Mesothelial cell of epicardium (in vitro differentiated cells): ENCODE data around the gene OCLN. TPM values are rescaled to one million over a fixed set of nuclear protein-coding genes. Genes with fewer than 3 reads are reported as not detected.
A peak's percentile ranks its signal among the peaks of the same experiment; 100 is the strongest.
"Not testable (repeated sequence)": the region's sequence is repeated elsewhere in the genome, so short reads cannot be mapped to it uniquely, and the experiment has no call there.

Experiments
- DNase-seq, 2 experiments: peaks; one replicate each; pipeline ENCODE4 v3.0.0; 2021; ENCODE audit warnings: low spot score in 2 of 2; ENCODE audit not compliant: unreplicated experiment in 2 of 2
- H3K27ac Mint-ChIP-seq: 2 replicates; pipeline ENCODE4 v1.8.0; 2021; ENCODE audit warnings: mixed read lengths
- H3K27me3 Mint-ChIP-seq: 2 replicates; pipeline ENCODE4 v1.8.0; 2021; ENCODE audit warnings: low read depth, mixed read lengths
- H3K36me3 Mint-ChIP-seq: 2 replicates; pipeline ENCODE4 v1.8.0; 2021; ENCODE audit warnings: mixed read lengths
- H3K4me1 Mint-ChIP-seq: 2 replicates; pipeline ENCODE4 v1.8.0; 2021; ENCODE audit warnings: mixed read lengths
- H3K4me3 Mint-ChIP-seq: 2 replicates; pipeline ENCODE4 v1.8.0; 2021; ENCODE audit warnings: mild to moderate bottlenecking, moderate library complexity, mixed read lengths
- H3K9me3 Mint-ChIP-seq: 2 replicates; pipeline ENCODE4 v1.8.0; 2021; ENCODE audit warnings: mixed read lengths
- CTCF ChIP-seq: fragments of 200-600 bp; sonication (generic); IDR thresholded peaks from one replicate; pipeline ENCODE4 v1.5.0; 2021; ENCODE audit warnings: antibody characterized with exemption; ENCODE audit not compliant: unreplicated experiment
- total RNA-seq: library from RNA; stranded (reverse); gene quantifications from 3 replicates; pipeline ENCODE4 v1.2.1, GENCODE V29; 2021

Gene OCLN
- total RNA-seq, 1 donor from 2014 or later: 37.8 TPM

- no peak for TF ChIP-seq CTCF
- no peak for DNase-seq
- Mint-ChIP-seq H3K27me3 (no peaks in the 10 kb centered on the region), H3K4me3 (no peak overlapping the region), H3K9me3 (peaks cover 4% of the 10 kb centered on the region), H3K36me3 (peaks cover 12% of the 10 kb centered on the region), H3K4me1 (peaks cover 12% of the 10 kb centered on the region), H3K27ac (peak overlapping the region; percentile 34)
These were observed 35.4 kb downstream of the OCLN start for GRCh38 chr5:69528035-69528434.

- Mint-ChIP-seq H3K4me3 (no peak overlapping the region), H3K27ac (no peak overlapping the region), H3K36me3 (peaks cover 12% of the 10 kb centered on the region), H3K9me3 (peaks cover 4% of the 10 kb centered on the region), H3K27me3 (no peaks in the 10 kb centered on the region), H3K4me1 (peaks cover 12% of the 10 kb centered on the region)
- no peak for DNase-seq
- no peak for TF ChIP-seq CTCF
These were observed 36.0 kb downstream of the OCLN start for GRCh38 chr5:69528609-69529008.

GRCh38 chr5:69530561-69531405, 38.2 kb downstream of the OCLN start:
- no peak for TF ChIP-seq CTCF
- H3K27me3 Mint-ChIP-seq: no peaks in the 10 kb centered on the region
- H3K36me3 Mint-ChIP-seq: peaks cover 10% of the 10 kb centered on the region
- no peak for DNase-seq
- H3K9me3 Mint-ChIP-seq: peaks cover 4% of the 10 kb centered on the region
- H3K27ac Mint-ChIP-seq: peak overlapping the region; percentile 67
- peaks cover 12% of the 10 kb centered on the region for H3K4me1 Mint-ChIP-seq
- H3K4me3 Mint-ChIP-seq: no peak overlapping the region

- H3K27me3 Mint-ChIP-seq: no peaks in the 10 kb centered on the region
- TF ChIP-seq CTCF: no peak
- H3K9me3 Mint-ChIP-seq: peaks cover 3% of the 10 kb centered on the region
- H3K27ac Mint-ChIP-seq: peak overlapping the region; percentile 67
- peaks cover 12% of the 10 kb centered on the region for H3K4me1 Mint-ChIP-seq
- DNase-seq: no peak
- no peak overlapping the region for H3K4me3 Mint-ChIP-seq
- H3K36me3 Mint-ChIP-seq: peaks cover 5% of the 10 kb centered on the region
These were observed 38.8 kb downstream of the OCLN start for GRCh38 chr5:69531406-69531801.

- not testable (repeated sequence) for H3K27ac Mint-ChIP-seq, H3K36me3 Mint-ChIP-seq, H3K4me1 Mint-ChIP-seq, H3K4me3 Mint-ChIP-seq, H3K9me3 Mint-ChIP-seq, DNase-seq, H3K27me3 Mint-ChIP-seq
These were observed 45.3 kb downstream of the OCLN start for GRCh38 chr5:69537911-69538310.

- H3K36me3 Mint-ChIP-seq, H3K4me1 Mint-ChIP-seq, H3K27me3 Mint-ChIP-seq, DNase-seq, H3K4me3 Mint-ChIP-seq, H3K27ac Mint-ChIP-seq, H3K9me3 Mint-ChIP-seq: not testable (repeated sequence)
These were observed 46.1 kb downstream of the OCLN start for GRCh38 chr5:69538735-69539134.

- H3K4me3 Mint-ChIP-seq, H3K36me3 Mint-ChIP-seq, H3K4me1 Mint-ChIP-seq, DNase-seq, H3K27me3 Mint-ChIP-seq, H3K27ac Mint-ChIP-seq, H3K9me3 Mint-ChIP-seq: not testable (repeated sequence)
These were observed 48.8 kb downstream of the OCLN start for GRCh38 chr5:69541347-69541746.

GRCh38 chr5:69542838-69543618, 50.4 kb downstream of the OCLN start:
- H3K27me3 Mint-ChIP-seq, H3K27ac Mint-ChIP-seq, H3K36me3 Mint-ChIP-seq, DNase-seq, H3K4me3 Mint-ChIP-seq, H3K9me3 Mint-ChIP-seq, H3K4me1 Mint-ChIP-seq: not testable (repeated sequence)

GRCh38 chr5:69544602-69545001, 52.0 kb downstream of the OCLN start:
- H3K27me3 Mint-ChIP-seq, H3K4me3 Mint-ChIP-seq: not testable (repeated sequence)

GRCh38 chr5:69559908-69560330, 67.3 kb downstream of the OCLN start, which contains the start of gene GTF2H2C:
TSS of gene GTF2H2C (plus strand) at chr5:69560191. CDS start at chr5:69565133, 4,942 bp downstream.
- H3K4me1 Mint-ChIP-seq, H3K36me3 Mint-ChIP-seq, H3K27me3 Mint-ChIP-seq, H3K9me3 Mint-ChIP-seq: not testable (repeated sequence)
- peak within 1 kb of the TSS; percentile 96 for H3K27ac Mint-ChIP-seq
- DNase-seq: peak; percentile 46 to 74
- H3K4me3 Mint-ChIP-seq: peak within 1 kb of the TSS; percentile 89

More at GRCh38 chr5:69544602-69545001, 52.0 kb downstream of the OCLN start:
- H3K27ac Mint-ChIP-seq, DNase-seq, H3K9me3 Mint-ChIP-seq, H3K36me3 Mint-ChIP-seq, H3K4me1 Mint-ChIP-seq: not testable (repeated sequence)
